ENCODE measurements around the gene SLC35E2B.
"Not testable (repeated sequence)": the region's sequence is repeated elsewhere in the genome, so short reads cannot be mapped to it uniquely, and the experiment has no call there.

- TF ChIP-seq CTCF (IDR thresholded peaks at IDR 0.05; ENCODE audit: low read depth, low read length, missing input control); REST (IDR thresholded peaks at IDR 0.05); ZBTB33 (IDR thresholded peaks at IDR 0.05); MAX (IDR thresholded peaks at IDR 0.05); RXRA (IDR thresholded peaks at IDR 0.05); JUND (IDR thresholded peaks at IDR 0.05); TAF1 (conservative IDR thresholded peaks at IDR 0.05); RAD21 (IDR thresholded peaks at IDR 0.05); FOXA1 (IDR thresholded peaks at IDR 0.05); SP1 (IDR thresholded peaks at IDR 0.05); ATF3 (IDR thresholded peaks at IDR 0.05): not testable (repeated sequence)
These were observed 59.2 kb downstream of the SLC35E2B start for GRCh38 chr1:1633409-1633808.

All from liver (tissue), 3 donors.